Measurements from ENCODE around the gene ADGRF5.

DNA sequence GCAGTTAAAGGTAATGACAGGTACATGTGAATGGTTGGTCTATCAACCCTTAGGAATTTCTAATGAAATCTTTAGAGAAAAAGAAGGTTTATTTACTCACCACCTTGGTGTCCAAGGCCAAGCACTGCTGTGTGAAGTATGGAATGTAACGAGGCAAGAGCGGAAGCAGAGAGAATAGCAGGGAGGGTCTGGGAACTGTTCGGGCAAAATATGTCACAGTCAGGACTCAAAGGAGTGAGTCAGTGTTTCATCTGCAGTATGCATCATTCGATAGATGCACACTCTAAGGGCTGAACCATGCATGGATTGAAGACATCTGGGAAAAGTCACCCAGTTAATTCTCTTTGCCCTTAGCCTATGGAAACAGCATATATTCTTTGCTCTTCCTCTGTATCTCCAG is 33.2 kb downstream of the ADGRF5 start:
- TF ChIP-seq POLR2AphosphoS5 (IDR thresholded peaks at IDR 0.05) = no peak
- no peak for TF ChIP-seq CTCF (IDR thresholded peaks at IDR 0.05)
- no peak for TF ChIP-seq EP300 (IDR thresholded peaks at IDR 0.05)
- TF ChIP-seq POLR2A (IDR thresholded peaks at IDR 0.05; ENCODE audit: low read depth) = no peak
